GM19455 (cell line): ENCODE results near the gene UGT3A2.
"Not testable (repeated sequence)": the region's sequence is repeated elsewhere in the genome, so short reads cannot be mapped to it uniquely, and the experiment has no call there.

Source experiments
- ATAC-seq: cut with Tn5 transposase; IDR thresholded peaks from one replicate; pipeline ENCODE4 v1.9.1; 2021; ENCODE audit not compliant: unreplicated experiment

Gene UGT3A2

DNA sequence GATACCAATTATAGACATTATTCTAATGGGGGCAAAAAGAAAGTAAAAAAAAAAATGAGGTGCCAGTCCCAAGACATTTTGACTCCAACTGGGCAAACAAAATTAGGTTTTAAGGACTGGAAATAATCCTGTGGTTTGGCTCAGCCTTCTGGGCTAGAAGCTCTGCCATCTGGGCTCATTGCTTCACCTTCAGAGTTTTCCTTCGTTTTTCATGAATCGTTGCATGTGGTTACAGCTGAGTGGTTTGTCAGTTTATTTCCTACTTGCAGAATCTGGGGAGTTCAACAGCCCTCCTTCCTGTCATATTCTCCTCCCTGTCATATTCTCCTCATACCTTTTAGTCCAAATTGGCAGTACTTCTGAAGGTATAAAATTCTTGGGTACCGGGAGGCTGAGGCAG, 12.0 kb downstream of the UGT3A2 start:
- no peak for ATAC-seq

DNA sequence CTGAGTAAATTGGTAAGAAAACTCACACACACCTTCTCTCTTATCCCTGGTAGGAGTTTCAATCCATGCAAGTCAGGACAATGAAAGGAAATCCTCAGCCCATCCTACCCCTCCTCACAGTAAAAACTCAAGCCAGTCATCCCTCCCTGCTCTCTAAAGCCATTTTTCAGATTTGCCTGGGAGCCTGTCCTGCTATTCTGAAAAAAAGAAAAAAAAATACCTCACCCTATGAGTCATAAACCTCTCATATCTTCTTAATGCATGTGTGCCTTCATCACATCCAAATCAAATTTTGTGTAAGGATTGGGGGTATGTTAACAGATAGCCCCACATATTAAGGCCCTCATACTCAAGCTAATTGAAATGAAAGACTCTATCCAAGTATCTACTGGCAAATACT, 14.1 kb downstream of the UGT3A2 start:
- ATAC-seq = no peak

DNA sequence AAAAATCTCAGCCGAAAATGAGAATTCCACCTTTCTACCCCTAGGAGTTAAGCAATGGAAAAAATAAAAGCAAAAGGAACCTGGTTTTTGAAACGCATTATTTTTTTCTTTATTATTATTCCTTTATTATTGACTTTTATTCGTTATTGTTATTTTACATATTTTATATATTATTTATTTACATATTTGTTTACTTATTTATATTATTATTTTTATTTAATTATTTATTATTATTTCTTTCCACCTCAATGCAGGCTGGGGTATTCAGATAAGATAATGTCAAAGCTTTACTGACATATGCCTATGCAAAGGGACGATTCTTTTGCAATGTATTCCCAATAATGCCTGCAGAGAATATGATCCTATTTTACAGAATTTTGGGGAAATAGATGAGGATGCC, 16.7 kb downstream of the UGT3A2 start:
- ATAC-seq = no peak

DNA sequence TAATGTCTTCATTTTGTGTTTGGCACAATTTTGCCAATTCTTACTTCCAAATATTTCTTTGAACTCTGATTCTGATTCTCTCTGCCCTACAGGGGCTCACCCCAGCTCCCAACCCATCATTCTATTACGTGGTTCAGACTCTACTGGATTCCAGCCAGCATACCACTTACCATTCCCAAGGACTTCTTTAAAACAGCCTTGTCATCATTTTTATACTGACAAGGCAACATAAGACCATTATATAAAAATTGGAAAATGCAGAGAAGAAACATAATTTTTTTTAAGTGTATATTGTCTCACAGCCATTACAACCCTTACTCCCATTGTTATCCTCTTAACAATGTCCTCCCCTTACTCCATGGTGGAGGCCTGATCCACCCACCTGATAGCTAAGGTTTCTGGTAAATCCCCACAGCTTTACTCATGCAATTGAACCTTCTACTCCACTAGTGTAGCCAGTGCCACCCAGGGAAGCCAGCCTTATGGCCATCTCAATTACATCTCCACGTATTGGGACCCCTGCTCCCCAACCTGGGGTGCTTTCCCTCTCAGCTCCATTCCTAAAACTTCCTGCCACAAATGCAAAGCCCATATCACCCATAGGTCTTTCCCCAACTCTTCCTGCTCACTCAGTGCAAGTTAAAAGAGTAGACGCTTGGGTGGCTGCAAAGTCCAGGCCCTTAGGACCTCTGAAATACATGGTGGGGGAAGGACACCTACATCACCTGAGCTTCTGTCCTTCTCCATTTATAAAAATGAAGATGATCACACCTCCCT, 19.1 kb downstream of the UGT3A2 start:
- no peak for ATAC-seq

DNA sequence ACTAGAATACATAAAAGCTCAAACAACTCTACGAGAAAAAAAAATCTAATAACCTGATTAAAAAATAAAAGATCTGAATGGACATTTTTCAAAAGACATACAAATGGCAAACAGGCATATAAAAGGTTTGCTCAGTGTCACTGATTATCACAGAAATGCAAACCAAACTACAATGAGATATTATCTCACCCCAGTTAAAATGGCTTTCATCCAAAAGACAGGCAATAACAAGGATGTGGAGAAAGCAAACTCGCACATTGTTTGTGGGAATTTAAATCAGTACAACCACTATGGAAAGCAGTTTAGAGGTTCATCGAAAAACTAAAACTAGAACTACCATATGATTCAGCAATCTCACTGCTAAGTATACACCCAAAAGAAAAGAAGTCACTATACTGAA, 20.8 kb downstream of the UGT3A2 start:
- ATAC-seq = no peak

DNA sequence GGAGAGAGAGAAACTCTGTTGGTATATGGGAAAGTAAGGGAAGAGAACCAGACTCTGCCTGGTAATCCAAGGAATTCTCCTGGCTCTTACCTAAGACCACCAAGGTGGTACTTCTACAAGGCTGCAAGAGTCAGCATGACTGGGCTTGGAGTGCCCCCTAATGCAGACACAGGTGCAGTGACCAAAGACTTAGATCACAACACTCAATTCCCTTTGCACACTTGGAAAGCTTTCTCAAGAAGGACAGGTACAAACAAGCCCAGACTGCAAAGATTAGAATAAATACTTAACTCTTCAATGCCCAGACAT, 25.2 kb downstream of the UGT3A2 start:
- ATAC-seq = no peak

DNA sequence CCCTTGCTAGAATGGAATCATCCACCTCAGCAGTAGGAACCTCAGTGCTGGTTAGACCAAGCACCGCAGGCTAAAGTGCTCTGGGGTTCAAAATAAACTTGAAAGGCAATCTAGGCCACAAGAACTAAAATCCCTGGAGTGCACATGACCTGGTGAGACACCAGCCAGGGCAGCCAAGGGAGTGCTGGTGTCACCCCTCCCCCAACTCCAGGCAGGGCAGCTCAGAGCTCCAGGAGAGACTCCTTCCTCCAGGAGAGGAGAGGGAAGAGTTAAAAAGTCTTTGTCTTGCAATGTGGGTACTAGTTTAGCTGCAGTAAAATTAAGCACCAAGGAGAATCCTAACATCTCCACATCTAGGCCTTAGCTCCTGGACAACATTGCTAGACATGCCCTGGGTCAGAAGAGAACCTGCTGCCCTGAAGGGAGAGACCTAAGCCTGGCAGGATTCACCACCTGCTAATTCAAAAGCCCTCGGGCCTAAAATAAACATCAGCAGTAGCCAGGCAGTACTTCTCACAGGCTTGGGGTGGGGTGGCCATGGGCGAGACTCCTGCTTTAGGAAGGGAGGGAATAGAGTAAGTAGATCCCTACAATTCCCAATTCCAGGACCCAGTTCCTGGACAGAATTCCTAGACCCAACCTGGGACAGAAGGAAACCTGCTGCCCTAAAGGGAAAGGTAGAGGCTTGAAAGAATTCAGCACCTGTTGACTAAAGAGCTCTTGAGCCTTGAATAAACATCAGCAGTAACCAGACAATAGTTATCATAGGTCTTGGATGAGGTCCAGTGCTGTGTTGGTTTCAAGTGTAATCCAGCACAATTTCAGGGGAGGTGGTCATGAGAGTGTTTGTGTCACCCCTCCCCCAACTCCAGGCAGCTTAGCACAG, 25.8 kb downstream of the UGT3A2 start:
- no peak for ATAC-seq

DNA sequence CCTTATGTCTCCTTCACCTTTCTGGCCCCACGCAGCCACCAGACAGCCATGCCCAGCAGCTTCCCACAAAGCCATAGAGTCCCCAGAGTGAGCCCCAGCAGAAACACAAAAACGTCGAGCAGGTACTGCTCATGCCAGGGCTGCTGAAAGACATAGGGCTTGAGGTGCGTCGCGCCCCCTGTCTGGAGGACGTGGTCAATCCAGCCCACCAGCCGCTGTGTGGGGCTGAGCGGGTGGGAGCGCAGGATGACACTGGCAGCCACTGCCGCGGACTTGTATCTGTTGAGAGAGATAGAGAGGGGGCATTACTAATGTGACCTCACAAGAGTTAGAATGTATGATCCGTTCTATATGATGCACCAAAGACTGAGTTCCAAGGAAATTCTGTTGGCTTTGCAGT, 31.0 kb downstream of the UGT3A2 start:
- no peak for ATAC-seq

DNA sequence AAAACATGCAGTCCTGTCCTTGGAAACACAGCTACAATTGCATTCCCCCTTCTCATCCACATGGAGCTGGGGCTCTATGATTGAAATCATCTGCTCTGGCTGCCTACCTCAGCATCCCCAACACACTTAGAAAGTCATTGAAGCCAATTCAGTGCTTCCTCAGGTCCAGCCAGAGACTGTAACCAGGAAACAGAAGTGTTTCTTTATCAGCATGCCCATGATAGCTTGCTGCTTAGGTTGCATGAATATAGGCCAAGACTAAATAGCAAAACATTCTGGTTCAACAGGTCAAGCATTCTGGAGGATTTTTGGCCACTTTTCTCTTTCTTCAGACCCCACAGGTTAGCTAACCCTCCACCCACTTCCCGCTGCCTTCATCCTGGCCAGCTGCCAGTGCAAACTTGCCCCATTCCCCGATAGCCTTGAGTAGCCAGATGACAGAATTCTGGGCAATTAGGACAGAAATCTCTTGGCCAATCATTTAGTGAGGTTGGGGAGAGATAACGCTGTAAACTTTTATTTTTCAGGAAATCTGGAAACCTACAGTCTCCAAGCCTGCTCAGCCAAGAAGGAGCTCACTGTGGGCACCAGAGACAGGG, 32.0 kb downstream of the UGT3A2 start:
- not testable (repeated sequence) for ATAC-seq

DNA sequence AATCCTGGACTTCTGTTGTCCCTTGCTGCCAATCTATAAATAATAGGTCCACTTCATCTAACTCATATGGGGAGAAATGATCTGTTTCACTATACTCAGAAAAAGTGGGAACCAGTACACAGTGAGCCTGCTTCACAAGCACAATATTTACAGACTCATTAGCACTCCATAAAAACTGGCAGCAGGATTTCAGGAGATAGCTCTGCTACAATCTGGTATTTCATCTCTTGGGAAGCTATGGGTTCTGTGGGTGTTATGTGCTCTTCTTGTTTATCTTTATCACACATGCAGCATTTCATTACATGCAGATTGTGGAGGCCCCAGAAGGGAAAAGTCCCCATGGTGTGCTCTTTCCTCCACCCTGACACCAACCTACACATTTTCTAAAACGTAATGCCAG, 33.2 kb downstream of the UGT3A2 start:
- ATAC-seq = no peak

DNA sequence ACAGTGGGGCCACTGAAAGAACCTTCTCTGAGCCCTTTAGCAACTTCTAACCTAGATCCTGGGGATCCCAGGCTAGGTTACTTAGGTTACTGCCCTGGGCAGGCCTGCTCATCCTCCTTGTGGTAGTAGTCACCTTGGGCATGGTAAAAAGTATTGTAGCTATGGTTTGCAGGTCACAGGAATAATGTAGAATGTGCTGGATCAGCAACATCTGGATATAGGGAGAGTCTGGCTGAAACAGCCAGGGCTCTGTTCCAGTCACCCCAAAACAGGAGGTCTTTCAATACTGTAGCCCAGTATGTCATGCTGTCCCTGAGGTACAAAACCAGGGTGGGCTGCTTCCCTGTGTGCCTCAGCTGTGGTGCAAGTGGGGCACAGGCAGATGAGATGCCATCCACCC, 33.6 kb downstream of the UGT3A2 start:
- ATAC-seq = no peak

DNA sequence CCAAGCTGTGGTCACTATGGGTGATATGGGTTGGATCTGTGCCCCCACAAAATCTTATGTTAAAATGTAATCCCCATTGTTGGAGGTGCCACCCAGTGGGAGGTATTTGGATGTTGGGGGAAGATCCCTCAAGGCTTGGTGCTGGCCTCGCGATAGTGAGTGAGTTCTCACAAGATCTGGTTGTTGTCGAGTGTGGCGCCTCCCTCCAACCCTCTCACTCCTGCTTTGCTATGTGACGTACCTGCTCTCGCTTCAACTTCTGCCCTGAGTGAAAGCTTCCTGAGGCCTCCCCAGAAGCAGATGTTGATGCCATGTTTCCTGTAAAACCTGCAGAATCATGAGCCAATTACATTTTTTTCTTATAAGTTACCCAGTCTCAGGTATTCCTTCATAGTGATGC, 35.5 kb downstream of the UGT3A2 start:
- no peak for ATAC-seq

DNA sequence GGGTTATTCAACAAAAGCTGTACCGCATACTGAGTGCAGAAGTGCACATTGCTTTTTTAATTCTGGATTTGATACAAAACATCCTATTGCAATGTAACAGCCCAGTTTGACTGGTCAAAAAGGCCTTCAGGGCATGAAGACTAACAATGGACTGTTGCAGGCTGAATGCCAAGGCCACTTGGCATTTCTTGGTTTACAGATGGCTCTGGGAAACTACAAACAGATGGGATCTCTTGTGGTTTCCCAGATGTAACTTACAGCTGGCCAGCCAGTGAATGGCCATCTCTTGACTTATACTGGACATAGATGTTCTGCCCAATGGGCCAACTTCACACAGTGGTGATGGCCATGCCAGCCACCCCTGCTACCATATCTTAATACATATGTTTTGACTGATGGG, 36.8 kb downstream of the UGT3A2 start:
- no peak for ATAC-seq

DNA sequence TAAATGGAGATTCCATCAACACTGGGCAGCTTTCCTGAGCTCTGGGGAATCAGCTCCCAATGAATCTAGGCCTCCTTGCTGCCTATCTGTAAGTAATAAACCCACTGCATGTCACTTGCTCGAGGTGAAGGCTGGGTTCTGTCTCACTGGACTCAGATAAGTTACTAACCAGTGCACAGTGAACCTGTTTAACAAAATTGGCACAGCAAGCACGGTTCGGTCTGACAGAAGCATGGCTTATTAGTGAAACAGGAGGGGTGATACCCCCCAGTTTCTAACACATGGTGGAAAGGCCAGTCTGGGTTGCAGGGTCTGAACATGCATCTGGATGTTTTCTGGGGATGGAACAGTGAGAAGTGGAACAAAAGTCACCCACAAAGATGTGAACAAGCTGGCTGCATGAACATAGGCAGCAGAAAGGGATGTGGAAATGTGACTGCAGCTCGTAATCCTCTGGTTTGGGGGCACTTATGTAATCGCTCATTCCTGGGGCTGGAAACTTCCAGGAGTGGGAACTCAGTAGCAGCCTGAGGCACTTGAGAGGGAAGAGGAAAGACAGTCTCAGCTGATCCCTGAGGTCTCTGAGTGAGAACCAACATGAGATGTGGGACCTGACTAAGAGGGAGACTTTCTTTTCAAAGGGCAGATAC, 37.7 kb downstream of the UGT3A2 start:
- ATAC-seq = no peak

DNA sequence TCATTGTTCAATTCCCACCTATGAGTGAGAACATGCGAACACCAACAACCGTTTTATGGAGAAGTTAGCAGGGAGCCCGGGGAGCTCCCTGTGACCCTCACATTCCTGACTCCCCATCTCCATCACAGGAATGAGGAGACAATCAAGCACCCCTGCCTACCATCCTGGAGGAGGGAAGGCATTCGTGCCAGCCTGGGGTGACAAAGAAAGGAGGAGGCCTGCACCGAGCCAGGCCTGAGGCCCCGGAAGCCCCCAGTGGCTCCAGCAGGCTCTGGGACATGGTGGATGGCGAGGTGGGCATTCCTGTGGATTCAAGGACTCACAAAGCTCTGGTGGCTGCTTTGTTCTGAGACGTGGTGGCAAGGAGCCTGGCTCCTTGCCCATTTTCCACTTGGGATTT, 39.0 kb downstream of the UGT3A2 start:
- no peak for ATAC-seq

DNA sequence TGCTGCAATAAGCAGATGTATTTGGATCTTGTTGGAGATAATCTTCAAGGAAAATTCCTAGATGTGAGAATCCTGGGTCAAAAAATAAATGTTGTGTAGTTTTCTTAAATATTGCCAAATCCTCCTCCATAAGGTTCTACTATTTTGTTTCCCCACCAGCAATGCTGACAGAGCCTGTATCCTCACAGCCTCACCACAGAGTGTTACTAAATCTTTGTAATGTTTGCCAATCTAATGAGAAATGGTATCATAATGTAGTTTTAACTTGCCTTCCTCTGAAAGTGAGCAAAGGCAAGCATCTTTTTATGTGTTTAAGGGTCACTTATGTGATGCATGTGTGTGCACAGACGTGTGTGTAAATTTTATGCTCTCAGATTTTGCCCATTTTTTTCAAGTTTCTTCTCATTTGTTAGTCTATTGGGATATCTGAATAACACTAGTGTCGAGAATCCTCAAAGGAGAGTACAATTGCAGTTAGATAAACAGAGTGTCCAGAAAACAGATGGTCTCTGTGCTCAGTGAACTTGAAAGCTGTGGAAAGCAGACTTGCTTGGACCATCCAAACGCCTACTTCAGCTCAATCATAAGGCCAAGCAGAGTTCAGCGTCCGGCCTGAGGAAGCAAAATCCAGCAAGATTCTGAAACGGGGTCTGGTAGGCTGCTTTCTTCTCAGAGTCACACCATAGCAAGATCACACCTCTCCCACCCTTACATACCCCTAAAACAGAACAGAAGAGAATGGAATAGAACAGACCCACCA, 39.8 kb downstream of the UGT3A2 start:
- ATAC-seq = no peak

DNA sequence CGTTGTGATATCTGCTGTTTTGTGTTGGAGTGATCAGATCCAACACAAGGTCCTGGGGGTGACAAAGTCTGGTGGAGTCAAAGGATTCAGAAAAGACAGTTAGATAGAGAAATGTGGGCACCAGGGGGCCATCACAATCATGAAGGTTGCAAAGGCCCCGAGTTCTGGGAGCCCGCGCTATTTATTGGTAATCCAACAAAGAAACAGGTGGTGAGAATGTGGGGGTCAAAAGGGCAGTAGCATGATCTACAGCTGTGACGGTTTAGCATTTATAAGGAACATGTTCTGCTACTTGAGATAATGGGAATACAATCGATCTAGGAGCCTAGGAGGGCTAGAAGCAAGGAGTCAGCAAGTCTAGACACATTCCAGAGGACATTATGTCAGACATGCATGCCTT, 44.4 kb downstream of the UGT3A2 start:
- ATAC-seq = not testable (repeated sequence)

DNA sequence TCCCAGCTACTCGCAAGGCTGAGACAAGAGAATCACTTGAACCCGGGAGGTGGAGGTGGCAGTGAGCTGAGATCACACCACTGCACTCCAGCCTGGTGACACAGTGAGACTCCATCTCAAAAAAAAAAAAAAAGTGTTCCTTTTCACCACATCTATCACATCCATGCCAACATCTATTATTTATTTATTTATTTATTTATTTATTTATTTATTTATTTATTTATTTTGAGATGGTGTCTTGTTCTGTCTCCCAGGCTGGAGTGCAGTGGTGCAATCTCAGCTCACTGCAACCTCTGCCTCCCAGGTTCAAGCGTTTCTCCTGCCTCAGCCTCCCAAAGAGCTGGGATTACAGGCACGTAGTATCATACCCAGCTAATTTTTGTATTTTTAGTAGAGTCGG, 47.1 kb downstream of the UGT3A2 start:
- not testable (repeated sequence) for ATAC-seq

DNA sequence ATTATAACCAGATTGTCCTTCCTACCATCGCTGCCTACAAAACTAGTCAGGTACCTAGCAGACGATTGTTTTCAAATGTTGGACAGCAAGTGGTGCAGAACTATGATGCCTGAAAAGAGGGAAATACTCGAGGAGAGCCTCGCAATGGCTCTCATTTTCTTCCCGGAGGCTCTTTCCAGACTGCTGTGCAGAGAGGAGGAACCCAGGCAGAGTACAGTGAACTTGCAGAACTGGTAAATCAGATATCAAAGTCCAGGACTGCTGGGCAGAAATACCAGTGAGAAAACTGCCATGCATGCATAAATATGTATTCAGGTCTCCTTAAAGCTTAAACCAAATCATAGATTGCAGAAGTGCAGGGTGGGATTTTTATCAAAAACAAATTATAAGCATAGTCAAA, 49.1 kb downstream of the UGT3A2 start:
- ATAC-seq = no peak

DNA sequence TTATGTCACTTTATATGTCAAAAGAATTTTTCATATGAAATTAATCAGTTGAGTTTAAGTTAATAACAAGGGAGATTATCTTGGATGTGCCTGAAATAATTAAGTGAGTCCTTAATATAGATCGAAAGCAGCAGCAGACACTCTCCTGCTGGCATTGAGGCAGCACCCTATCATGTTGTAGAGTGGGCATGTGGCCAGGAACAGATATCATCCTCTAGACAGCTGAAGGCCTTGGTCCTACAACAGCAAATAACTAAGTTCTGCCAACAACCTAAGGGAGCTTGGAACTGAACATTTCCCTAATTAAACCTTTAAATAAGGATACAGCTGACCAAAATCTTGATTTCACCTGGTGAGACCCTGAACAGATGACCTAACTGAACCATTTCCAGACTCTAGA, 49.7 kb downstream of the UGT3A2 start:
- ATAC-seq = no peak

DNA sequence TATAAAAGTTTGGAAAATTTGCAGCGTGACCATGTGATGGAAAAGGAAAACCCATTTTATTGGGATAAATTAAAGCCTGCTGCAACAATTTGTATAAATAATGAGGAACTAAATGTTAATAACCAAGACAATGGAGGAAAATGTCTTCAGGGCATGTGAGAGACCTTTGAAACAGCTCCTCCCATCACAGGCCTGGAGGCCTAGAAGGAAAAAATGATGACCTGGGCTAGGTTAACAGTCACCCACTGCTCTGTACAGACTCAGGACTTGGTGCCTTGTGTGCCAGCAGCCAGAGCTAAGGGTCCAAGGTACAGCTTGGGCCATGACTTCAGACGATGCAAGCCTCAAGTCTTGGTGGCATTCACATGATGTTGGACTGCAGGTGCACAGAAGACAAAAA, 53.5 kb downstream of the UGT3A2 start:
- ATAC-seq = no peak
